Astrocyte of the spinal cord (primary cell): ENCODE data around the gene MMP8.
A peak's percentile ranks its signal among the peaks of the same experiment; 100 is the strongest.

Experiments used
- DNase-seq: peaks from one replicate; pipeline ENCODE4 v3.0.0; 2011; ENCODE audit warnings: low read depth, low spot score
- H3K4me3 ChIP-seq: 2 replicates; pipeline ENCODE4 v1.5.1; 2011; ENCODE audit warnings: low read depth, mild to moderate bottlenecking, low read length, moderate library complexity
- CTCF ChIP-seq: IDR thresholded peaks from 2 replicates; pipeline ENCODE4 v1.5.1; 2012; ENCODE audit warnings: low read depth, mild to moderate bottlenecking, low read length, inconsistent platforms
- in situ Hi-C: cut with HindIII; loops from 2 replicates; pipeline ENCODE4 v1.10.0; 2017; ENCODE audit warnings: low sequenced_read_pairs

MMP8 gene

DNA sequence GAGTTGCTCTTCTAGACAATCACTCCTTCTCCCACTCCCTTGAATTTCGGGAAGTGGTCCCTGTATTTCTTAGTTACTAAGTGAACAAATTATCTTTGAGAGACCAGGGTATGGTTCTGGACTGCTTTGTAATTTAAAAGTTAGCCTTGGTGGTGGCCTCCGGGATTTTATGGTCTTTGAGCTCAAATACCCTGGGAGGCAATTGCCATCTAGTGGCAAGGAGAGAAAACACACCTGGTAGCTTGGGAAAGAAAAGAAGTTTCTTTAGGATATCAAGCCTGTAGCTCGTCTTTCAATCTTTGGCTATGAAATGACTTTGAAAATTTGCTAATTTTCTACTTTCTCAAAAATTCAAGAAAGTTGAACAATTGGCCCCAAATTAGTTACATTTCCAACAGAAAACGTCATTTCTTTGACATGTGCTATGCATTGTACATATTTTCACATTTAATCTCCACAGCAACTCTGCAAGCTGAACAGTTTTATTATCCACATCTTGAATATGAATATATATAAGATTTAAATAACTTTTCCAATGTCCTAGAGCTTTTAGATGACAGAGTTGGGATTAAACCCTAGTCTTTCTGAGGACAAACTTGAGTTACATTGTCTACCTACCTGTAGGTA lies 58.3 kb downstream of the MMP8 start:
- TF ChIP-seq CTCF, result peak; percentile 90
- in situ Hi-C loops, result no loop called here
- DNase-seq, result peak; percentile 61
- no peak overlapping the region for H3K4me3 ChIP-seq

DNA sequence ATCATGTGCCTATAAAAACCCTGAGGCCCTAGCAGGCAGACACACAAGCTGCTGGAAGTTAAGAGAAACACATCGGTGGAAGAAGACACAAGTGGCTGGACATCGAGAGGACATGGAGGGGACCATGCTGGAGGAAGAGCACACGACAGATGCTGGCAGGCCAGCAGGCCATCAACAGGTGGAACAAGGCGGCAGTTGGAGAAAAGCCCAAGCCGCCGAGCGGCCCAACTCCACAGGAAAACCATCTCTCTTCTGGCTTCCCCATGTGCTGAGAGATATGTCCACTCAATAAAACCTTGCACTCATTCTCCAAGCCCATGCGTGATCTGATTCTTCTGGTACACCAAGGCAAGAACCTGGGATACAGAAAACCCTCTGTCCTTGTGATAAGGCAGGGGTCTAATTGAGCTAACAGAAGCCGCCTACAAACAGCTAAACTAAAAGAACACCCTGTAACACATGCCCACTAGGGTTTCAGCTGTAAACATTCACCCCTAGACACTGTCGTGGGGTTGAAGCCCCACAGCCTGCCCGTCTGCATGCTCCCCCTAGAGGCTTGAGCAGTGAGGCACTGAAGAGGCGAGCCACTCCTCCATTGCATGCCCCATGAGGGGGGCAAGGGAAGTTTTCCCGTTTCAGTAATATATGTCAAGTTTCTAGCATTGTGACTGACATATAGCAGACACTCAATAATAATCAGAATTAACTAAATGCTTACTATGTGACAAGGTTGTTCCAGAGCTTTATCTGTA lies 60.6 kb downstream of the MMP8 start:
- in situ Hi-C loops, result no loop called here
- peak; percentile 47 for TF ChIP-seq CTCF
- DNase-seq, result no peak
- no peak overlapping the region for H3K4me3 ChIP-seq

DNA sequence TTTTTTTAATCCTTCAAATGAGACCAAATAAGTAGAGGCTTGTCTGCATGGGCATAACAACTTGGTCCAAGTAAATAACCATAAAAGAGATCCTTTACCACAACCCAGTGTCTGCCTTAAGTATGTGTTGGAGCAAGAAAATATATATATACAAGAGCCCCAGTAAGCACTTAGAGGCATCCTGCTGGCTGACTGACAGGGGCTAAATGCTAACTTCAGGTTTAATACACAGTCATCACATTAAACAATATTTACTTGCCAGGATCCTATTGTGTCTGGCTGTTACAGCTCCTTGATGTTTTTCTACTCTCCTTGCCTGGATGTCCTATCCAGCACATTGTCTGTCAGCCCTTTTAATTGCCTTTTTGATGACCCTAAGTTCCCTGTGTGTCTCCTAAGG lies 62.1 kb downstream of the MMP8 start:
- TF ChIP-seq CTCF, result no peak
- in situ Hi-C loops, result no loop called here
- DNase-seq, result no peak
- H3K4me3 ChIP-seq, result no peak overlapping the region
